A549 (cell line): ENCODE data around the gene RPL23. TPM values are rescaled to one million over a fixed set of nuclear protein-coding genes. Genes with fewer than 3 reads are reported as not detected.

Experiments
- ATAC-seq, 2 experiments: fragments of 200-7000 bp in 1 of 2; fragments of >200 bp in 1 of 2; cut with Nextera tagmentation in 1 of 2; cut with Tn5 transposase in 1 of 2; 3 replicates each; pipeline versions ENCODE4 v1.8.0 to v1.9.1; 2018 to 2020; ENCODE audit warnings: mild to moderate bottlenecking in 1 of 2, moderate library complexity in 1 of 2
- CTCF ChIA-PET: fragments of 300-600 bp; sonication (Branson Sonifier 250); formaldehyde crosslinking; extraction: SDS; loops from one replicate; lab custom pipeline; 2021; ENCODE audit warnings: antibody characterized with exemption, inconsistent platforms; lab: Yijun Ruan, JAX
- POLR2A ChIA-PET: fragments of 350-600 bp; formaldehyde crosslinking; extraction: SDS; loops from one replicate; lab custom pipeline; 2021; ENCODE audit warnings: antibody characterized with exemption, inconsistent platforms; lab: Yijun Ruan, JAX
- DNase-seq, 2 experiments: peaks; one replicate each; pipeline versions ENCODE4 v3.0.0 to v3.0.0-alpha.2; 2011 to 2016; ENCODE audit warnings: low read depth in 1 of 2, low spot score in 1 of 2
- FAIRE-seq: peaks from 2 replicates; lab custom pipeline; 2011; peaks lifted over from hg19 to GRCh38; lab: Jason Lieb, UNC
- H3K27ac ChIP-seq, 2 experiments: fragments of >200 bp; sonication (Bioruptor Twin); formaldehyde crosslinking; 3 replicates each; pipeline ENCODE4 v1.5.1; 2016 to 2017
- H3K4me1 ChIP-seq: fragments of >200 bp; sonication (Bioruptor Twin); formaldehyde crosslinking; 3 replicates; pipeline ENCODE4 v1.6.1; 2016
- H3K4me2 ChIP-seq: fragments of >200 bp; sonication (Bioruptor Twin); formaldehyde crosslinking; 3 replicates; pipeline ENCODE4 v1.6.1; 2016
- H3K4me3 ChIP-seq: fragments of >200 bp; sonication (Bioruptor Twin); formaldehyde crosslinking; 3 replicates; pipeline ENCODE4 v1.5.1; 2016
- H3K9me3 ChIP-seq: fragments of >200 bp; sonication (Bioruptor Twin); formaldehyde crosslinking; 3 replicates; pipeline ENCODE4 v1.6.1; 2016
- BCL3 ChIP-seq: fragments of >200 bp; sonication (Bioruptor Twin); formaldehyde crosslinking; IDR thresholded peaks from 3 replicates; pipeline ENCODE4 v1.6.1; 2016
- BHLHE40 ChIP-seq: IDR thresholded peaks from 2 replicates; pipeline ENCODE4 v1.6.1; 2012; ENCODE audit warnings: low read depth, low read length, inconsistent platforms
- EHF ChIP-seq: fragments of 250-450 bp; sonication (Bioruptor Pico); IDR thresholded peaks from 2 replicates; pipeline ENCODE4 v1.5.0; 2020; ENCODE audit warnings: mild to moderate bottlenecking
- ESRRA ChIP-seq: fragments of 150-350 bp; IDR thresholded peaks from 2 replicates; pipeline ENCODE4 v1.6.1; 2014; ENCODE audit warnings: mild to moderate bottlenecking, low read length, borderline replicate concordance
- FOSB ChIP-seq: fragments of 250-450 bp; sonication (Bioruptor Pico); IDR thresholded peaks from 2 replicates; pipeline ENCODE4 v1.5.0; 2020; ENCODE audit warnings: mild to moderate bottlenecking, moderate library complexity
- GATA3 ChIP-seq: IDR thresholded peaks from 2 replicates; pipeline ENCODE4 v1.6.1; 2012; ENCODE audit warnings: borderline replicate concordance
- HOXA7 ChIP-seq: fragments of 250-450 bp; sonication (Bioruptor Pico); IDR thresholded peaks from 2 replicates; pipeline ENCODE4 v1.5.0; 2020; ENCODE audit warnings: mild to moderate bottlenecking, moderate library complexity
- JUN ChIP-seq, 2 experiments: fragments of >200 bp; sonication (Bioruptor Twin); formaldehyde crosslinking; IDR thresholded peaks; 2 replicates in 1 of 2; 3 replicates in 1 of 2; pipeline ENCODE4 v1.6.1; 2016 to 2017
- KDM1A ChIP-seq: fragments of 200-600 bp; sonication (generic); IDR thresholded peaks from 2 replicates; pipeline ENCODE4 v1.6.1; 2016; ENCODE audit warnings: low read depth, mild to moderate bottlenecking
- MYC ChIP-seq: IDR thresholded peaks from 2 replicates; pipeline ENCODE4 v1.6.1; 2012; ENCODE audit warnings: mild to moderate bottlenecking, inconsistent platforms, low read length, improper control_type of control experiment, borderline replicate concordance
- PHF8 ChIP-seq: fragments of 200-600 bp; sonication (generic); IDR thresholded peaks from 2 replicates; pipeline ENCODE4 v1.6.1; 2016; ENCODE audit warnings: low read depth, mild to moderate bottlenecking, antibody characterized with exemption, moderate library complexity, borderline replicate concordance
- POLR2AphosphoS2 ChIP-seq: conservative IDR thresholded peaks from 2 replicates; pipeline ENCODE4 v1.6.1; 2012; ENCODE audit warnings: low read length, improper control_type of control experiment, inconsistent platforms
- USF2 ChIP-seq: fragments of 450-650 bp; IDR thresholded peaks from 2 replicates; pipeline ENCODE4 v1.6.1; 2014; ENCODE audit warnings: antibody characterized with exemption
- ZC3H11A ChIP-seq: fragments of 450-650 bp; IDR thresholded peaks from 2 replicates; pipeline ENCODE4 v1.6.1; 2014; ENCODE audit warnings: antibody characterized with exemption, mild to moderate bottlenecking
- ZFP36 ChIP-seq: fragments of 450-650 bp; IDR thresholded peaks from 2 replicates; pipeline ENCODE4 v1.6.1; 2014; ENCODE audit warnings: borderline replicate concordance; ENCODE audit not compliant: partially characterized antibody
- WGBS: methylation state at CpG from one replicate; pipeline ENCODE4 v1.1.6; 2017; ENCODE audit errors: missing lambda C conversion rate; 5-methylcytosine and 5-hydroxymethylcytosine counted together
- polyA plus RNA-seq, 4 experiments: library from polyadenylated mRNA; depleted of rRNA in 3 of 4; stranded (reverse); fragments of >200 nt; fragmentation: RNase III in 1 of 4; extraction: RNeasy Plus Mini Kit Qiagen cat#74134 plus additional on column Dnase treatment in 1 of 4; gene quantifications; 2 replicates in 3 of 4; 3 replicates in 1 of 4; pipeline ENCODE4 v1.2.3, GENCODE V29; 2011 to 2017

RPL23 gene
- polyA plus RNA-seq, 2 of the 4 experiments (the other 2 are of a cell fraction): 2,715 to 2,969 TPM

- no peak for TF ChIP-seq BCL3
- TF ChIP-seq ZFP36: no peak
- no peak for TF ChIP-seq PHF8
- TF ChIP-seq BHLHE40: no peak
Measured at GRCh38 chr17:38851434-38851833, 2.1 kb downstream of the RPL23 start (continued).

GRCh38 chr17:38850374-38850773 lies 3.1 kb downstream of the RPL23 start:
- Histone ChIP-seq H3K4me1 (peaks cover 24% of the 10 kb centered on the region), H3K4me3 (peak overlapping the region; percentile 87; the same call in 2 of the 3 replicates), H3K9me3 (no peaks in the 10 kb centered on the region), H3K27ac (no peak overlapping the region), H3K4me2 (peak overlapping the region; percentile 94)
- ATAC-seq: no peak
- TF ChIP-seq ESRRA (no peak), POLR2AphosphoS2 (0 out of 2 replicates have a peak, but pooled peaks have one; percentile 41)
- no peak for FAIRE-seq
- POLR2A ChIA-PET: no interaction called here
- WGBS: 82% methylated on average over 7 of the region's 7 CpGs
- DNase-seq: no peak
- CTCF ChIA-PET: no interaction called here

- POLR2A ChIA-PET: interaction anchor here (1.0 to 1.9 kb wide), 3 partner anchors 19 to 304 kb away, joined by 3 to 12 read pairs (median 7); partner anchors contain the start of gene LASP1
- Histone ChIP-seq H3K4me2 (0 out of 3 replicates have a peak overlapping the region, but pooled peaks have one; percentile 3), H3K27ac (no peak overlapping the region), H3K4me3 (no peak overlapping the region), H3K4me1 (peaks cover 21% of the 10 kb centered on the region), H3K9me3 (no peaks in the 10 kb centered on the region)
- 85% methylated on average over 16 of the region's 16 CpGs for WGBS
- DNase-seq (no peak), ATAC-seq (no peak), FAIRE-seq (no peak)
- CTCF ChIA-PET: interaction anchor here (0.6 to 1.6 kb wide), 4 partner anchors 22 to 304 kb away, joined by 3 to 4 read pairs (median 3); no protein-coding TSS in a partner anchor
- no peak for TF ChIP-seq KDM1A
- TF ChIP-seq FOSB (CRISPR knock-in tag): peak; percentile 46; the same call in 1 of the 2 replicates
- peak; percentile 84 for TF ChIP-seq HOXA7 (CRISPR knock-in tag)
- no peak for TF ChIP-seq ZC3H11A
- TF ChIP-seq EHF (CRISPR knock-in tag): 0 out of 2 replicates have a peak, but pooled peaks have one; percentile 67
- TF ChIP-seq GATA3: peak; percentile 13; the same call in 1 of the 2 replicates
Measured at GRCh38 chr17:38848939-38849605, 4.4 kb downstream of the RPL23 start.

GRCh38 chr17:38848557-38848891 lies 5.0 kb downstream of the RPL23 start:
- TF ChIP-seq POLR2AphosphoS2 (0 out of 2 replicates have a peak, but pooled peaks have one; percentile 18), JUN (IDR thresholded peaks at IDR 0.05) (0 out of 5 replicates have a peak, but pooled peaks of 1 of the 2 experiments have one; percentile 18), USF2 (no peak), MYC (no peak)
- Histone ChIP-seq H3K4me1 (peaks cover 21% of the 10 kb centered on the region), H3K27ac (no peak overlapping the region), H3K4me3 (no peak overlapping the region), H3K4me2 (no peak overlapping the region), H3K9me3 (no peaks in the 10 kb centered on the region)
- FAIRE-seq: no peak
- DNase-seq: no peak
- ATAC-seq: no peak
- CTCF ChIA-PET: interaction anchor here (0.9 to 1.6 kb wide), 3 partner anchors 23 to 304 kb away, joined by 3 to 4 read pairs (median 3); no protein-coding TSS in a partner anchor
- WGBS: 90% methylated on average over 1 of the region's 1 CpG
- POLR2A ChIA-PET: interaction anchor here (0.8 to 1.9 kb wide), 4 partner anchors 19 to 304 kb away, joined by 3 to 12 read pairs (median 5); partner anchors contain the start of gene LASP1
